Hematopoietic multipotent progenitor cell treated with erythropoietin and hydrocortisone succinate and interleukin-3 and kit ligand, for 17 days (in vitro differentiated cells): ENCODE measurements around the gene RAB1B.

ENCODE experiments used
- DNase-seq: peaks from one replicate; pipeline ENCODE4 v3.0.0-alpha.2; 2015; ENCODE audit warnings: low spot score

Gene RAB1B

GRCh38 chr11:66284526-66285078 is 16.2 kb downstream of the RAB1B start:
- no peak for DNase-seq

GRCh38 chr11:66285250-66285947 is 17.0 kb downstream of the RAB1B start:
- DNase-seq, result no peak

DNA sequence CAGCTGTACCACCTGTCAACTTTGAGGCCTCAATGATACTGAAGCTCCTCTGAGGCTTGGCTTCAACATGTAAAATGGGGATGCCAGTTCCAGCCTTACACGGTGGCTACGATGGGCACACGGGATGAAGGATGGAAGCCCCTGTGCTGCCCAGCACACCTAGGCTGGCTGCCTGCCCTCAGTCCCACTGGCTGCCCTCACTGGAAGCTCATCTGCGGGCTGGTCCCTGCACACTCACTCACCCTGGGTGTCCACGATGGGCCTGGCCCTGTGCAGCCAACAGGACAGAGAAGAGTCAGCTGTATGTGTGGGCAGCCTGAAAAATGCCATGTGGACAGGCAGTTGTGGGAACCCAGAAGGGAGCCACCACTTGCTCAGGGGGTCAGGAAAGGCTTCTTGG is 18.3 kb downstream of the RAB1B start:
- no peak for DNase-seq

DNA sequence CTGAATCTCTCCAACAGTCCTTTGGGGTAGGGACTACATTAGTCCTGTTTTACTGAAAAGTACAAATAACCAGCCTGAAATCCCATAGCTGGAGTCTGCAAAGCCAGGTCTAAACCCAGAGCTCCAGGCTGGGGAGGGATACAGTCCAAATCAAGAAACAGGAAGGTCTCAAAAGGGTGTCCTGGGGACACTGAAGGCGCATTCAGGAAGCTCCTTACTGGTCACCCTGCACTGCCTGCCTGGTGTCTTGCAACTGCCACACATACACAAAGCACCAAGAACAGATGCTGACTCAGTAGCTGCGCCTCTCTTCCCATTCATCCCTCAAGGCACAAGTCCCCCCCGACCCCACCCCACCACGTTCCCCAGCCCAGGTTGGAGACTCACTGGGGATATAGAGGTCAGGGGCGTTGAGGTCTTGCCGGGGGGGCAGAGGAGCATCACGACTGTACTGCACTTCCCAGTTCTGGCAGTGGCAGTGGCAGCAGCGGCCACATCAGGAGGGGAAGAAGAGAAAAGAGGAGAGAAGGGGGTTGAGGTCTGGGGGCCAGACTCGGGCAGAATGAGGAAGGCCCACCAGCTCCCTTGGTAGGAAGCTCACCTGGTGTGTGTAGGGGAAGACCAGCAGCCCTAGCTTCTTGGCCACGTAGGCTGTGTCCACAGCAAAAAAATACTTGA is 18.9 kb downstream of the RAB1B start:
- no peak for DNase-seq

- no peak for DNase-seq
These were observed 19.6 kb downstream of the RAB1B start for GRCh38 chr11:66287889-66288670.

GRCh38 chr11:66288671-66289547 is 20.5 kb downstream of the RAB1B start, which contains the start of gene YIF1A:
Gene YIF1A (minus strand): TSS chr11:66289143. CDS start chr11:66288985, 158 bp downstream.
- DNase-seq, result peak; percentile 99

GRCh38 chr11:66289548-66290329 is 21.3 kb downstream of the RAB1B start:
- DNase-seq, result no peak

DNA sequence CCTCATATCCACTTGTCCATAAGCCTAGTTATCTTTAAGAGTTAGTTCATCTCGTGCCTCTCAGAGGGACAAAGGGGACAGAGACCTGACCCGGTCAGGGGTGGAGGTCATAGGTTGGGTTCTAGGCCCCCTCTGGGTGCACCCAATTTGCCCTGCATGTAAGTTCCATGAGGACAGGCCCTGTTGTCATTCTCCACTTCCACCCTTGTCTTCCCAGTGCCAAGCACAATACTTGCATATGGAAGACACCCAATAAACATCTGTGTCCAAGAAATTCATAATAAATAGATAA is 21.8 kb downstream of the RAB1B start:
- no peak for DNase-seq

GRCh38 chr11:66291303-66291705 is 22.9 kb downstream of the RAB1B start:
- no peak for DNase-seq

DNA sequence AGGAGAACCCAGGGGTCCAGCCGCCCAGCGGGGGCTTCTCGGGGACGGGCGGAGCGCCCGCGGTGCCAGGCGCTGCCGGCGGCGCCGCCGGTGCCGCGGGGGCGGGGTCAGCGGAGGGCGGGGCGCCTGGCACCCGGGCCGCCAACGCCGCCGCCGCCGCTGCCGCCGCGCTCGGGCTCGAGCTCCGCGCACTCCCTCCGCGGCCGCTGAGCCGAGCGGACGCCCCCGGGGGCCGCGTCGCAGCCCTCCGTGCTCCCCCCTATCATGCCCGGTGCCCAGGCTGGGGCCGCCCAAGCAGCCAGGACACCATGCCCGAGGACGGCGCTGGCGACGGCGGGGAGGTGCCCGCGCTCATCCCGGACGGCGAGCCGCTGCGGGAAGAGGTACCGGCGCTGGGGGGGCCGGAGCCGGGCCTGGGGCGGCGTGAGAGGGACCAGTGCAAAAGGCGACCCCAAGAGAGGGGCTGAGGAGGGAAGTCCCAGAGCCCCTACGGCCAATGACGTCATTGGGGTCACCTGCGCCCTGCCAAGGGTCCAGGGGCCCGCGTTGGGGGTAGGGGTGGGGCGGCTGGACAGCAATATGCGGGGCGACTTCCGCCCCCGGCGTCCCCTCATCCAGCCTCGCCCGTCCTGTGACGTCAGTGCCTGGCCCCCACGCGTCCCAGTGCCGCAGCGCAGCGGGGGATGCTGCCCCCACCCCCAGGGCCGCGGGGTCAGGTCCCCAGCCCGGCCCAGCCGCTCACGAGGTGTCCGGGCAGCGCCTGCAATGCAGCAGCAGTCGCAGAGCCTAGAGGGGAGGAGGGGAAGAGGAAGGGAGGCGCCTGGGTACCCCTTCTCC is 23.5 kb downstream of the RAB1B start, which contains the start of gene TMEM151A:
TMEM151A (plus strand) TSS at position 189 of the 837 bp plus-strand sequence; CDS start at position 309, 120 bp downstream.
- DNase-seq, result no peak

DNA sequence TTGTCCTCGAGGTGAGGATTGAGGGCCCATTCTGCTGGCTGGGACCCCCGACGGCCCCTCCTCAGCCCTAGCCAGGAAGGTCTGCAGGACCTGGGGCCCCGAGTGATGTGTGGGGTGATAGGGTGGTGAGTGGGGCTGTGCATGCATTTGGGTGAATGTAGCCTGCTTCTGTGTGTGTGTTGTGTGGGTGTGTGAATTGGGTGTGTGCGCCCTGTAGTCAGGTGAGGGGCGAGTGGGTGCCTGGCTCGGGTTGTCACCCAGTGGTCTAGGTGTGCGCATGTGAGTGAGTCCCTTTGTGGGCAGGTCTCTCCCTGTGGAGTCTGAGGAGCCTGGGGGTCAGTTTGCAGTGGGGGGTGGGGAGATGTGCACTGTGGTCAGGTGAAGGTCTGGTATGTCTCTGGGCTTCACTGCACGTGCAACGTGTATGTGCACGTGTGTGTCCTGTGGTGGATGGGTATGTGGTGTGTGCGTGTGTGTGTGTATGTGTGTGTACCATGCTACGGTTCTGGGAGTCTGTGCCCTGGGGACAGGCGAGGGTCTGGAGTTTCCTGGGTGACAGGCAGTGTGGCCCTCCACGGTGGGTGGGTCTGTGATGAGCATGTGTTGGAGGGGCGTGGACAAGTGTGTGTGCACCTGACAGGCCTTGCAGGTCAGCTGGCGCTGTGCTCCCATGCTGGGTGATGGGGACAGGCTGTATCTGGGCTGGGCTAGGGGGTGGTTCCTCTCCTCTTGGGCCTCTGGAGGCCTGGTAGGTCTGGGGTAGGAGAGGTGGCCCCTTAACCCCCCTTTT is 24.3 kb downstream of the RAB1B start:
- no peak for DNase-seq

DNA sequence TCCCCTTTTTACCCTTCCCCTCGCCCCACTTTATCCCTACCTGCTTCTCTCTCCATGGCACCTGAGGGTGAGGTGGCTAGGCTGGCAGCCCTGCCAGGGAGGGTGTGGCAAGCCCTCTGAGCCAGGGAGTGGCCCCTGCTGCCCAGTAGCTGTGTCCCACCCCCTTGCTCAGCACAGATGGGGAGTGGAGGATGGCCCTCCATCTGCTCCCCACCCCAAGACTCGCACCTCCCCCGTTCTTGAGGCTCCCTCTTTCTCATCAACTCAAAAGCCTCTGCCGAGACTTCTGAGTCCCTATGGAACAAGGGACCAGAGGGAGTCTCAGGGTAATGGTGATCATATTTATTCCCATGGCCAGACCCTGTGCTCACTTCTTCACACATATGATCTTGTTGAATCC is 24.9 kb downstream of the RAB1B start:
- DNase-seq, result no peak

DNA sequence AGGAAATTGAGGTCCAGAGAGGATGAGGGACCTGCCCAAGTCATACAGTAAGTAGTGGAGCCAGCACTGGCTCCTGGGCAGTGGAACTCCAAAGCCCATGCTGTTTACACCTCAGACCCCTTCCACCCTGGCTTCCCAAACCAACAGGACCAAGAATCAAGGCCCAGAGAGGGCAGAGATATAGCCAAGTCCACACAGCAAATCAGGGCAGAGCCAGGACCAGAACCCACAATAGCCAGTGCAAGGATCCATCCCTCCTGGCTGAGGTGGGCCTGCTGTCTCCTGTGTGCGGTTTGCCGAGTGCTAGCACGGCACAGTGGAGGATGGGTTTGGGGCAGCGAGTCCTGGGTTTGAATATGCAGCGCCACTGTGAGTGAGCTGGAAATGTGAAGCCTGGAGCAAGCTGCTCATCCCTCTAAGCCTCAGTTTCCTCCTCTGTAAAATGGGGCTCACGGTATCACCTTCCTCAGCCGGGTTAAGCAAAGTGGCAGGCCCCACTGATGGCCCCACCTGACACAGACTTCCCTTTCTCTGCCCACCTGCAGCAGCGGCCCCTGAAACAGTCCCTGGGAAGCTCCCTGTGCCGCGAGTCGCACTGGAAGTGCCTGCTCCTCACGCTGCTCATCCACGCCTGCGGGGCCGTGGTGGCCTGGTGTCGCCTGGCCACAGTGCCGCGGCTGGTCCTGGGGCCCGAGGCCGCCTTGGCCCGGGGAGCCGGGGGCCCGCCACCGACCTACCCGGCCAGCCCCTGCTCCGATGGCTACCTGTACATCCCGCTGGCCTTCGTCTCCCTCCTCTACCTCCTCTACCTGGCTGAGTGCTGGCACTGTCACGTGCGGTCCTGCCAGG is 25.6 kb downstream of the RAB1B start:
- no peak for DNase-seq

GRCh38 chr11:66294626-66295620 is 26.5 kb downstream of the RAB1B start:
- no peak for DNase-seq

- DNase-seq, result no peak
These were observed 29.2 kb downstream of the RAB1B start for GRCh38 chr11:66297610-66298009.

- no peak for DNase-seq
These were observed 30.7 kb downstream of the RAB1B start for GRCh38 chr11:66299186-66299585.

GRCh38 chr11:66302656-66303055 is 34.2 kb downstream of the RAB1B start:
- DNase-seq, result no peak
